Epithelial cell of esophagus (primary cell): ENCODE data around the gene ACTRT2.

Source experiments
- DNase-seq: peaks from one replicate; pipeline ENCODE4 v3.0.0; 2010; ENCODE audit warnings: low read depth
- H3K4me3 ChIP-seq: 2 replicates; pipeline ENCODE4 v1.5.1; 2011; ENCODE audit warnings: mild to moderate bottlenecking, low read length, control low read depth
- CTCF ChIP-seq: IDR thresholded peaks from 2 replicates; pipeline ENCODE4 v1.5.1; 2011; ENCODE audit warnings: low read depth, mild to moderate bottlenecking, low read length, control low read depth, inconsistent platforms; ENCODE audit not compliant: insufficient read depth; ENCODE audit errors: missing control alignments

Gene ACTRT2

GRCh38 chr1:3003941-3004270 is 17.4 kb upstream of the ACTRT2 start:
- TF ChIP-seq CTCF = no peak
- no peak for DNase-seq

DNA sequence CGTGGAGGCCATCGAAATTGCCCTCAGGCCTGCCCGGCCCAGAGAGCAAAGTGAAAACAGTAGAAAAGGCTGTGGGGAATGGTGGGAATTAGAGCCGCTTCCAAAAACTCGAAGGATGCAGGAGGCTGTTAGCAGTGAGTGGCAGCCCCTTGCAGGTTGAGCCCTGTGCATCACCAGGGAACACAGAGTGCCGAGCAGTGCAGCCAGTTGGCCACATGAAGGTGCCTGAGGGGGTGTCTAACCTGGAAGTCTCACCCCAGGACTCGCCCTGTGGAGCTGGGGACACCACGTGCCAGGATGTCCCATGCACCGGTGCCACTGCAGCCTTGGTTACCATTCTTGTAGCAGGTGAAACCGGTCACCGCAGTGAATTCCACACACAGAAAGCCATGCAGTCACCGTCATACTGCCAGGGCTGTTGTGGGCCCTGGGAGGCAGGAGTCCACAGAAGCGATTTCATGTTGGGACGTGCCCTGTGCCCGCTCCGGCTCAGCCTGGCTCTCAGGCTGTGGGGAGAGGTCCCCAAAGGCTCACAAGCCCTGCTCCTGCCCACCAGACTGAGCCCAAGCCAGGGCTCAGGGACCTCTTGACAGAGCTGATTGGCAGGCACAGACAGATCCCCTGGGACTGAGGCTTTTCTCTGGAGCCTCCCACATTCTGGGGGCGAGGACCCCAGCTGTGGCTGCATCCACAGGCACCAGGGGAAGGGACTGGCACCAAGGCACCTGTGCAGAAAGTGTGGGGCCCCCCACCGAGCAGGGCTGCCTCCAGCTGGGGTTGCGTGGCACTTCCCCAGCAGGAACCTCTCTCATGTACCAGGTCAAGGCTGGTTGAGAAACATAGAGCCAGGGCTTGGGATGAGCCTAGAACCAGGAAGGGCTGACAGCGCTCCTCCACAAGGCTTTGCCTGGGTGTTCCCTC is 16.7 kb upstream of the ACTRT2 start:
- no peak overlapping the region for H3K4me3 ChIP-seq
- DNase-seq = no peak
- no peak for TF ChIP-seq CTCF

More at GRCh38 chr1:3003941-3004270, 17.4 kb upstream of the ACTRT2 start:
- H3K4me3 ChIP-seq = no peak overlapping the region

GRCh38 chr1:3005771-3006170 is 15.5 kb upstream of the ACTRT2 start:
- no peak overlapping the region for H3K4me3 ChIP-seq
- no peak for DNase-seq
- TF ChIP-seq CTCF = no peak

DNA sequence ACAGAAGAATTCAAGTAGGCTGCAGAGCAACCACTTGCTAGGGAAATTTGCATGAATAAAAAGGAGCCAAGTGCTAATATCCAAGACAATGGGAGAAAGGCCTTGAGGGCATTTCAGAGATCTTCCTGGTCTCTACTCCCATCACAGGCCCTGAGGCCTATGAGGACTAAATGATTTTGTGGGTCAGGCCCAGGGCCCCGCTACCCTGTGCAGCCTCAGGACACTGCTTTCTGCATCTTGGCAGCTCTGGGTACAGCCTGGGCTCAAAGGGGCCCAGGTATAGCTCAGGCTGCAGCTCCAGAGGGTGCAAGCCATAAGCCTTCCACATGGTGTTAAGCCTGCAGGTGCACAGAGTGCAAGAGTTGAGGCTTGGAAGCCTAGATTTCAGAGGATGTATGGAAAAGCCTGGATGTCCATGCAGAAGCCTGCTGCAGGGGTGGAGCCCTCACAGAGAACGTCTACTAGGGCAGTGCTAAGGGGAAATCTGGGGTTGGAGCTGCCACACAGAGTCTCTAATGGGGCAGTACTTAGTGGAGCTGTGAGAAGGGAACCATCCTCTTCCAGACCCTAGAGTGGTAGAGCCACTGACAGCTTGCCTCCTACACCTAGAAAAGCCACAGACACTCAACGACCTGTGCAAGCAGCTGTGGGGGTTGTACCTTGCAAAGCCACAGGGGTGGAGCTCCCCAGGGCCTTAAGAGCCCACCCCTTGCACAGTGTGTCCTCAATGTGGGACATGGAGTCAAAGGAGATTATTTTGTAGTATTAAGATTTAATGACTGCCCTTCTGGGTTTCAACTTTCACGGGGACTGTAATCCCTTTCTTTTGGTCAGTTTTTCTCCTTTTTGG is 13.7 kb upstream of the ACTRT2 start:
- H3K4me3 ChIP-seq = no peak overlapping the region
- TF ChIP-seq CTCF = no peak

GRCh38 chr1:3009021-3009420 is 12.2 kb upstream of the ACTRT2 start:
- no peak for TF ChIP-seq CTCF
- no peak overlapping the region for H3K4me3 ChIP-seq
- DNase-seq = no peak

More for the DNA sequence above, 13.7 kb upstream of the ACTRT2 start:
- DNase-seq = no peak

- DNase-seq = no peak
- no peak overlapping the region for H3K4me3 ChIP-seq
- no peak for TF ChIP-seq CTCF
These were observed 11.7 kb upstream of the ACTRT2 start for GRCh38 chr1:3009556-3009955.
